Measurements from ENCODE around the gene UBE2V1. TPM values are rescaled to one million over a fixed set of nuclear protein-coding genes. Genes with fewer than 3 reads are reported as not detected.

The UBE2V1 gene
- total and polyA plus RNA-seq, 2 of the 13 experiments (the other 11 are each of a cell fraction or from before 2014, with no cell fraction given), result 81.3 to 132 TPM

DNA sequence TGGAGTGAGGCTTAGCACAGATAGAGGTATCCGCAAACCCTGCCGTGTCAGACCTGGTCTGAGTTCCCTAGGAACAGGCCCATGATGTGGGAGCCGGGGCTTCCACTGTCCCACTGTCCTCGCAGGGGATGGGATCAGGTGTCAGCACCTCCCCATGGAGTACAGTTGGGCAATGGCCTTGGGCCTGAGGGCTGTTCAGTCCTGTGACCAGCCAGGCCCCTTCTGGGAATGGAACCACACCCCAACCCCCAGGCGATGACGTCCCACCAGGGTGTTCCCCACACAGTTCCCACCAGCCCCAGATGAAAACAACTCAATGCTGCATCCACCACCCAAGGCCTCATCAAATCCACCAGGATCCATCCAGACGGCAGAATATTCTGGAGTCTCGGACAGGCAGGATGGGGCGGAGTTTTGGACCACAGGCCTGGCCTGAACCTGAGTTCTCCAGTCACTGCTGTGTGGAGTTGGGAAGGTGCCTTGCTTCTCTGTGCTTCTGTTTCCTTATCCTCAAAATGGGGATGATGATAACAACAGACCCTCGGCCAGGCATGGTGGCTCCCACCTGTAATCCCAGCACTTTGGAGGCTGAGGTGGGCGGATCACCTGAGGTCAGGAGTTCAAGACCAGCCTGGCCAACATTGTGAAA is 62.2 kb downstream of the UBE2V1 start:
- in situ Hi-C loops (cut with HindIII; ENCODE audit: extremely low pct_ligation_motif_present, low pct_unique_long_range_greater_than_20kb) (no loop called here), intact Hi-C loops (cut with micrococcal nuclease; ENCODE audit: unreplicated experiment) (no loop called here)
- ChIA-PET CTCF (ENCODE audit: low intra/inter-chr PET ratio, low total read pairs) (no interaction called here), POLR2A (no interaction called here)
- H3K9me3 ChIP-seq (ENCODE audit: low read length), result no peaks in the 10 kb centered on the region
- peaks cover 47% of the 10 kb centered on the region for H3K4me1 ChIP-seq (ENCODE audit: insufficient read depth, low read length)
- DNase-seq (ENCODE audit: low spot score), result no peak
- no peaks in the 10 kb centered on the region for H4K20me1 ChIP-seq (ENCODE audit: insufficient read depth, low read length)
- H3K79me2 ChIP-seq (ENCODE audit: insufficient read depth, low read length), result no peaks in the 10 kb centered on the region
- no TSS peak for BruUV-seq (replicated peaks)
- H3K4me2 ChIP-seq (ENCODE audit: low read depth, low read length), result no peak overlapping the region
- H3K36me3 ChIP-seq (replicated peaks in 1 of 2; ENCODE audit: control insufficient read depth in 1 of 2, insufficient read depth in 2 of 2, low read length in 2 of 2), result no peaks in the 10 kb centered on the region
- no peak overlapping the region for H3K27ac ChIP-seq (ENCODE audit: extremely low read length, insufficient read depth, low read length)
- peak; percentile 11; the same call in 2 of the 3 replicates for ATAC-seq
- WGBS (ENCODE audit: low lambda C conversion rate), result 21% methylated on average over 11 of the region's 11 CpGs
- peaks cover 2 to 32% of the 10 kb centered on the region in 2 experiments; a peak in 3 of 5 replicates for H3K27me3 ChIP-seq (ENCODE audit: control insufficient read depth in 1 of 2, insufficient read depth in 2 of 2, low read length in 2 of 2)
- H3K4me3 ChIP-seq (replicated peaks in 1 of 3; ENCODE audit: insufficient read depth in 1 of 3, low read depth in 2 of 3, low read length in 3 of 3), result no peak overlapping the region
- H3K9ac ChIP-seq (ENCODE audit: insufficient read depth, low read depth, low read length), result no peak overlapping the region
- FAIRE-seq, result no peak
- no peak overlapping the region for H2AFZ ChIP-seq (ENCODE audit: low read length)
- TF ChIP-seq ZMYM2 (CRISPR knock-in tag; IDR thresholded peaks at IDR 0.05), result no peak
- TF ChIP-seq NFIB (CRISPR knock-in tag; IDR thresholded peaks at IDR 0.05; ENCODE audit: borderline replicate concordance), result 0 out of 2 replicates have a peak, but pooled peaks have one; percentile 47
- 0 out of 2 replicates have a peak, but pooled peaks have one; percentile 36 for TF ChIP-seq ZFX (CRISPR knock-in tag; IDR thresholded peaks at IDR 0.05; ENCODE audit: low read depth)
- TF ChIP-seq SP2 (CRISPR knock-in tag; IDR thresholded peaks at IDR 0.05), result 0 out of 2 replicates have a peak, but pooled peaks have one; percentile 22
- TF ChIP-seq ZNF768 (CRISPR knock-in tag; IDR thresholded peaks at IDR 0.05), result peak; percentile 96
- TF ChIP-seq KAT8 (CRISPR knock-in tag; IDR thresholded peaks at IDR 0.05), result no peak
- peak; percentile 62; the same call in 1 of the 2 replicates for TF ChIP-seq SIX4 (CRISPR knock-in tag; IDR thresholded peaks at IDR 0.05)
- no peak for TF ChIP-seq SIN3A (IDR thresholded peaks at IDR 0.05; ENCODE audit: borderline replicate concordance, low read depth, low read length)
- TF ChIP-seq ZNF589 (CRISPR knock-in tag; conservative IDR thresholded peaks at IDR 0.05), result no peak
- peak; percentile 32; the same call in 1 of the 2 replicates for TF ChIP-seq ZNF687 (CRISPR knock-in tag; IDR thresholded peaks at IDR 0.05)
- TF ChIP-seq SMARCC2 (IDR thresholded peaks at IDR 0.05), result no peak
- peak; percentile 58; the same call in 1 of the 2 replicates for TF ChIP-seq ZNF280B (CRISPR knock-in tag; IDR thresholded peaks at IDR 0.05; ENCODE audit: borderline replicate concordance)
- no peak for TF ChIP-seq ZNF501 (CRISPR knock-in tag; IDR thresholded peaks at IDR 0.05)
- TF ChIP-seq ZMYM3 (CRISPR knock-in tag; IDR thresholded peaks at IDR 0.05), result peak; percentile 10; the same call in 1 of the 2 replicates
- TF ChIP-seq, protein P1, sequence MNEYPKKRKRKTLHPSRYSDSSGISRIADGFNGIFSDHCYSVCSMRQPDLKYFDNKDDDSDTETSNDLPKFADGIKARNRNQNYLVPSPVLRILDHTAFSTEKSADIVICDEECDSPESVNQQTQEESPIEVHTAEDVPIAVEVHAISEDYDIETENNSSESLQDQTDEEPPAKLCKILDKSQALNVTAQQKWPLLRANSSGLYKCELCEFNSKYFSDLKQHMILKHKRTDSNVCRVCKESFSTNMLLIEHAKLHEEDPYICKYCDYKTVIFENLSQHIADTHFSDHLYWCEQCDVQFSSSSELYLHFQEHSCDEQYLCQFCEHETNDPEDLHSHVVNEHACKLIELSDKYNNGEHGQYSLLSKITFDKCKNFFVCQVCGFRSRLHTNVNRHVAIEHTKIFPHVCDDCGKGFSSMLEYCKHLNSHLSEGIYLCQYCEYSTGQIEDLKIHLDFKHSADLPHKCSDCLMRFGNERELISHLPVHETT (CRISPR knock-in tag; conservative IDR thresholded peaks at IDR 0.05), result no peak
- no peak for TF ChIP-seq ZNF530 (CRISPR knock-in tag; IDR thresholded peaks at IDR 0.05; ENCODE audit: low read depth)
- TF ChIP-seq ZFP36 (IDR thresholded peaks at IDR 0.05; ENCODE audit: borderline replicate concordance, low read depth, low read length, partially characterized antibody), result no peak
